GM13976 (cell line): ENCODE measurements around the gene ELL.

Source experiments
- DNase-seq: peaks from one replicate; pipeline ENCODE4 v3.0.0; 2012; ENCODE audit warnings: low spot score
- in situ Hi-C: fragments of 300-500 bp; cut with MboI; formaldehyde crosslinking; loops from one replicate; pipeline ENCODE4 v1.12.0; 2022; ENCODE audit warnings: low sequenced_read_pairs, mixed read lengths, inconsistent platforms; ENCODE audit not compliant: unreplicated experiment
- TF ChIP-seq, protein P1 (sequence below): IDR thresholded peaks from 2 replicates; pipeline ENCODE4 v1.5.1; 2012; ENCODE audit warnings: borderline replicate concordance, mild to moderate bottlenecking; ENCODE audit not compliant: insufficient read depth; ENCODE audit errors: extremely low read depth, missing control alignments, control extremely low read depth

ELL gene

DNA sequence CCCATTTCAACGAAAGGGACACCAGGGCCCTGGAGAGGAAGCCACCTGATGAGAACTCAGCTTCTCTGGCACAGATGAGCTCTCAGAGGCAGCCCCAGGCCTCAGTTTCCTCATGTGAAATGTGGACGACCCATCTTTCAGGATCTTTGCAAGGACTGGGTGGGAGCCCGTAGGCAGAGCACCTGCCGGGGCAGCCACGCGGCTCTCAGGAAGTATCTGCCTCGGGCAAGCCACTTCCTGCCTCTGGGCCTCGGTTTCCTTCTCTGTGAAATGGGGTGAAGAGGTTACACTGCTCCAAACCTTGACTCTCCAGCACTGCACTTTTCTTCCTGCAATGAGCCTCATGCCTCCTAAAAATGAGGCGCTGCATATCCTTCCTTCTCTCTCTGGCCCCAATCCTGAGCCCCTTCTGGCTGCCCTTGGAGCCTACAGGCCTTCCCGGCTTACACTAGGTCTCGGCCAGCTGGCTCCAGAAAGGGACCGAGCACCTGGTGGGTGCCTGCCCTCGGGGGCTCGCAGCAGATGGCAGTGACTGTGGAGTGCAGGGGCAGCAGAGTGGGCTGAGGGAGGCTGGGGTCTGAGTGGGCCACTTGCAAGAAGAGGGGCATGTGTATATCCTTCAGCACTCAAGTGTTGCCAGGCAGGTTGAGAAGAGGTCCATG is 99.2 kb downstream of the ELL start:
- in situ Hi-C loops: no loop called here
- DNase-seq: no peak
- TF ChIP-seq, protein P1, sequence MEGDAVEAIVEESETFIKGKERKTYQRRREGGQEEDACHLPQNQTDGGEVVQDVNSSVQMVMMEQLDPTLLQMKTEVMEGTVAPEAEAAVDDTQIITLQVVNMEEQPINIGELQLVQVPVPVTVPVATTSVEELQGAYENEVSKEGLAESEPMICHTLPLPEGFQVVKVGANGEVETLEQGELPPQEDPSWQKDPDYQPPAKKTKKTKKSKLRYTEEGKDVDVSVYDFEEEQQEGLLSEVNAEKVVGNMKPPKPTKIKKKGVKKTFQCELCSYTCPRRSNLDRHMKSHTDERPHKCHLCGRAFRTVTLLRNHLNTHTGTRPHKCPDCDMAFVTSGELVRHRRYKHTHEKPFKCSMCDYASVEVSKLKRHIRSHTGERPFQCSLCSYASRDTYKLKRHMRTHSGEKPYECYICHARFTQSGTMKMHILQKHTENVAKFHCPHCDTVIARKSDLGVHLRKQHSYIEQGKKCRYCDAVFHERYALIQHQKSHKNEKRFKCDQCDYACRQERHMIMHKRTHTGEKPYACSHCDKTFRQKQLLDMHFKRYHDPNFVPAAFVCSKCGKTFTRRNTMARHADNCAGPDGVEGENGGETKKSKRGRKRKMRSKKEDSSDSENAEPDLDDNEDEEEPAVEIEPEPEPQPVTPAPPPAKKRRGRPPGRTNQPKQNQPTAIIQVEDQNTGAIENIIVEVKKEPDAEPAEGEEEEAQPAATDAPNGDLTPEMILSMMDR: no peak

DNA sequence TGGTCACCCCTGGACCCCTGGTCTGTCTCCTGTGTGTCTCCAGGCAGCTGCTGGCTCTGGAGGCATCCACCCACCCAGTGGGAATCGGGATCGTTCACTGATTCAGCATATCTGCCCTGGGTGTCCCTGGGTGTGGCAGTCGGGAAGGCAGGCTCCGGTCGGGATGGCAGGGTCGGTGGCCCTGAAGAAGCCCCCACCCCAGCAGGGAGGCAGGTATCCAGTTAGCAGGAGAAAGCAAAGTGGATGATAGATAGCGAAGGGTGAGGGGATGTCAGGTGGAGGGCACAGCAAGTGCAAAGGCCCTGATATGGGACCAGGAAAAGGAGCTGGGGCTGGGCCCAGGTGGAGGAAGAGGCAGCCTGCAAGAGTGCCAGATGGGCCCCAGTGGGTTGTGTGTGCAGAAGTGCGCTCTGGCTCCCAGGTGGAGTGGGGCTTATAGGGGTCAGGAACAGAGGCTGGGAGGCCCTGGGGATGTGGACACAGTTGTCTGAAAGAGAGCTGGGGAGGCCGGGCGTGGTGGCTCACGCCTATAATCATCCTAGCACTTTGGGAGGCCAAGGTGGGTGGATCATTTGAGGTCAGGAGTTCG is 100.4 kb downstream of the ELL start:
- in situ Hi-C loops: no loop called here
- no peak for DNase-seq
- TF ChIP-seq, protein P1: no peak

DNA sequence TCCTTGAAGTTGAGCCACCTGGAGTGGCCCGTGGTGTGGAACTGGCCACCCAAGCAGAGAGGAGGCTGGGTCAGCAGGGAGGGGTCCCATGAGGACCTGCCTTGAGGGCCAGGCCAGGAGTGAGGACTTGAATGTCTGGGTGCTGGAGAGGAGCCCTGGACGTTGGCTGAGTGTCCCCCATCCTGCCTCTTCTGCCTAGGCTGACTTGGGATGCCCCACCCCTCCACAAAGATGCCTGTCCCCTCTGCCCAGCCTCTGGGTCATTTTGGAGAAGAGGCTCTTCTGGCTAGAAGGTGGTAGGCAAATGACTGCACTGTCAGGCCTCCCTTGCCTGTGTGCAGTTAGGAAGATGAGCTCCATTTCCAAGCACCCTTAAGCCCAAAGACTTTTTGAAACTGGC is 100.9 kb downstream of the ELL start:
- in situ Hi-C loops: no loop called here

DNA sequence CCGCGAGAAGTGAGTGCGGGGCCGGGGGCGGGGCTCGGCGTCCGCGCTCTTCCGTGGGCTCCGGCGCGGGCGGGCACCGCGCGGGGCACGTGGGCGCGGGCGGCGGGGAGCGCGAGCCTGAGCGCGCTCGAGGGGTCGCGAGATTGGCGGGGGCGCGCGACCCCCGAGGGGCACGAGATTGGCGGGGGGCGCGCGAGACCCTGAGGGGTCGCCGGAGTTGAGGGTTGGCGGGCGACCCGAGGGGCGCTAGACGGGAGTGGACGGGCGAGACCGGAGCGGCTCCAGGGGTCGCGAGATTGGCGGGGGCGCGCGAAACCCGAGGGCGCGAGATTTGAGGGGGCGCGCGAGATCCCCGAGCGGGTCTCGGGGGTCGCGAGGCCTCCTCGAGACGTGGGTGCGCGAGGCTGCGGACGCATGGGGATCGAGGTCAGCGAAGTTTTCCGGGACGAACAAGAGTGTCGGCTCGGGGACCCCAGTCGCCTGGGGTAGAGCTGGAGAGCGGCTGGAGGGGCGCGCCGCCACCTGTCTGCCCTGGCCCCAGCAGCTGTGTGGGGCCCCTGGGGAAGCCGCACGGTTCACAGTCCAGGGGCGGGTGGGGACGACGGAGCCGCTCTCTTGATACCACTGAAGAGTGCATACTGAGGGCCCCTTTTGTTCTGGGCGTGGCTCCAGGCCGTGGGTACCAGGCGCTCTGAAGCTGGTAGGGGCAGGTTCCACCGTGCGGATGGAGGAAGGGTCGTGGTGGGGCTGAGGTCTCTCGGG is 102.0 kb downstream of the ELL start:
- TF ChIP-seq, protein P1: no peak
- DNase-seq: peak; percentile 65
- in situ Hi-C loops: no loop called here

More for the DNA sequence above, 100.9 kb downstream of the ELL start:
- TF ChIP-seq, protein P1: no peak
- DNase-seq: no peak

DNA sequence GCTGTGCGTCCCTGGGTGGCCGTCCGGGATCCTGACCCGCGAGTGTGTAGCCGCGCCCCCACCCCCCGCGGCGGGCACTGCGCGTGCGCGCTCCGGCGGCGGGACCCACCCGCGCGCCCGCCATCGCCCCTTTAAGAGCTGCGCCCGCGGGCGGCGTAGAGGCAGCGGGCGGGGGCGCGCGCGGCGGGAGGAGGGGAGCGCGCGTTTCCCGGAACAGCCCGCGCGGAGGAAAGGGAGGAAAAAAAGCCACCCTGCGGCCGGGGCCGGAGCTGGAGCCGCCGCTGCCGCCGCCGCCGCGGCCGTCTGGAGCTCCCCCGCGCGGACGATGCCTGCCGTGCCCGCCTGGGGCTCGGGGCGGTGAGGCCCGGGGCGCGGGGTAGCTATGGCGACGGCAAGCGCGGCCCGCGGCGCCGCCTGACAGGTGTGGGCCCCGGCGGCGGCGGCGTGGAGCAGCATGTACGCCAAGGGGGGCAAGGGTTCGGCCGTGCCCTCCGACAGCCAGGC is 102.6 kb downstream of the ELL start, which contains the start of gene SSBP4:
Gene SSBP4 (plus strand): TSS at position 204 of the 504 bp plus-strand sequence. CDS start 251 bp downstream, at position 455.
- TF ChIP-seq, protein P1: peak; percentile 58
- peak; percentile 92 for DNase-seq
- in situ Hi-C loops: no loop called here

DNA sequence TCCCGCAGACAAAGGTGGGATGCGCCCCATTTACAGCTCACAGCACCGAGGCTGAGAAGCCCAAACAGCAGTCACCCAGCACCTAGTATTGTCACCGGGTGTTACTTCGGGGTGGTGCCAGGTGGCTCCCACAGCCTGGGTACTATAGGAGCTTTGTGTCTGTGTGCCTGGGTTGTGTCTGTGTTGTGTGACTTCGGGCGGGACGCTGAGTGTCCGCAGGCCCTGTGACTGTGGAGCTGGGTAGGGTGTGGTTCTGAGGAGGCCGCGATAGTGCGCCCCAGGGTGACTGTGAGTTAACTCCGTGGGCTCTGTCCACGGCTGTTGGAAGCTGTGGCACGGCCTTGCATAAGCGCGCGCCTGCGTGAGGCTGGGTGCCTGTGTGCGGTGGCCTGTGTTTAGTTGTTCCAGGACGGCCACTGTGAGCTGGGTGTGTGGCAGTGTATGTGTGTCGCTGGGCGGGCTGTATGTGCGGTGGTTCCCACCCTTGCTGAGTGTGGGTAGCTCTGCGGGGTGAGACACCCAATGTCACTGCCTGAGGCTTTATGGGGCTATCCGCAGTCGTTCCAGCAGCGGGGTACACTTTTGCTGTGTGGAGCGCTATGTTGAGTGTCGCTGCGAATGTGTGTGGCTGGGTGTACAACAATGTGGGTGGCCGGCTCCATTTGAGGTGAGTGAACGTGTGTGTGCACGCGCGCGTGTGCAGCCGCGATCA is 103.2 kb downstream of the ELL start:
- TF ChIP-seq, protein P1: no peak
- DNase-seq: no peak
- in situ Hi-C loops: no loop called here
